Activated CD4-positive, alpha-beta T cell treated with anti-CD3 and anti-CD28 coated beads for 36 hours (primary cell): ENCODE results near the gene KIFBP. TPM values are rescaled to one million over a fixed set of nuclear protein-coding genes. Genes with fewer than 3 reads are reported as not detected.
"Not testable (repeated sequence)": the region's sequence is repeated elsewhere in the genome, so short reads cannot be mapped to it uniquely, and the experiment has no call there.

ENCODE experiments used
- ATAC-seq: fragments of 200-7000 bp; cut with Tn5 transposase; one replicate; pipeline ENCODE4 v1.10.0; 2021; ENCODE audit warnings: mild to moderate bottlenecking, moderate library complexity
- CTCF ChIA-PET: fragments of 350-600 bp; sonication (Branson Sonifier 250); formaldehyde crosslinking; loops from one replicate; lab custom pipeline; 2021; ENCODE audit warnings: antibody characterized with exemption; lab: Charles Lee
- POLR2A ChIA-PET: fragments of 350-600 bp; sonication (Branson Sonifier 250); formaldehyde crosslinking; loops from one replicate; lab custom pipeline; 2021; ENCODE audit warnings: antibody characterized with exemption, inconsistent platforms; lab: Charles Lee
- DNase-seq: peaks from one replicate; pipeline ENCODE4 v3.0.0-alpha.2; 2020
- H3K27ac Mint-ChIP-seq: one replicate; pipeline ENCODE4 v1.8.0; 2021; ENCODE audit warnings: mixed read lengths
- H3K27me3 Mint-ChIP-seq: one replicate; pipeline ENCODE4 v1.8.0; 2021; ENCODE audit warnings: mixed read lengths
- H3K36me3 Mint-ChIP-seq: one replicate; pipeline ENCODE4 v1.8.0; 2021; ENCODE audit warnings: low read depth, mixed read lengths
- H3K4me1 Mint-ChIP-seq: one replicate; pipeline ENCODE4 v1.8.0; 2021; ENCODE audit warnings: mixed read lengths
- H3K4me3 Mint-ChIP-seq: one replicate; pipeline ENCODE4 v1.8.0; 2021; ENCODE audit warnings: mild to moderate bottlenecking, moderate library complexity, mixed read lengths
- H3K9me3 Mint-ChIP-seq: one replicate; pipeline ENCODE4 v1.8.0; 2021; ENCODE audit warnings: low read depth, mixed read lengths
- intact Hi-C, 2 experiments: fragments of 100-400 bp; cut with DNase I in 1 of 2; cut with micrococcal nuclease in 1 of 2; formaldehyde crosslinking; loops; one replicate each; pipeline versions ENCODE4 v1.14.2 to v1.15.1; 2022 to 2024; cut with DNase I, micrococcal nuclease
- total RNA-seq, 2 experiments: library from RNA; stranded (reverse); gene quantifications; one replicate each; pipeline ENCODE4 v1.2.3, GENCODE V29; 2021

The KIFBP gene
- total RNA-seq: 10 to 100 TPM; 12.9 to 15.6 TPM

GRCh38 chr10:68988530-68989316, at the start of gene KIFBP:
Gene KIFBP (plus strand): TSS chr10:68988803. CDS start chr10:68988833, 30 bp downstream.
- CTCF ChIA-PET: interaction anchor here (0.6 to 3.0 kb wide), 11 partner anchors 17 to 186 kb away, joined by 3 to 13 read pairs (median 5); partner anchors contain the start of gene DDX21
- H3K36me3 Mint-ChIP-seq: peaks cover 32% of the 10 kb centered on the region
- peak within 1 kb of the TSS; percentile 86 for H3K27ac Mint-ChIP-seq
- H3K4me1 Mint-ChIP-seq: peaks cover 51% of the 10 kb centered on the region
- H3K4me3 Mint-ChIP-seq: peak within 1 kb of the TSS; percentile 86
- no peaks in the 10 kb centered on the region for H3K27me3 Mint-ChIP-seq
- POLR2A ChIA-PET: interaction anchor here (0.6 to 1.2 kb wide), 4 partner anchors 11 to 686 kb away, joined by 3 to 6 read pairs (median 4); no protein-coding TSS in a partner anchor
- H3K9me3 Mint-ChIP-seq: no peaks in the 10 kb centered on the region
- intact Hi-C loops: loop anchor here (1.0 to 2.0 kb wide), 10 partner anchors 9 to 420 kb away; partner anchors contain the start of genes DDX21 (in 1 of the 2), DDX50 (in 1 of the 2), SUPV3L1 (in 1 of the 2) and VPS26A (in 1 of the 2)
- ATAC-seq: peak; percentile 89
- DNase-seq: peak; percentile 91

GRCh38 chr10:68938884-68939283, 49.7 kb upstream of the KIFBP start:
- no peak for DNase-seq
- ChIA-PET POLR2A (no interaction called here), CTCF (interaction anchor here (1.6 kb wide), 1 partner anchor 17 kb away, joined by 4 read pairs; the partner anchor contains the start of gene DDX21)
- Mint-ChIP-seq H3K4me3 (no peak overlapping the region), H3K36me3 (peaks cover 33% of the 10 kb centered on the region), H3K27ac (no peak overlapping the region), H3K27me3 (no peaks in the 10 kb centered on the region), H3K4me1 (peaks cover 13% of the 10 kb centered on the region), H3K9me3 (no peaks in the 10 kb centered on the region)
- intact Hi-C loops: no loop called here
- no peak for ATAC-seq

GRCh38 chr10:68940917-68941316, 47.7 kb upstream of the KIFBP start:
- H3K27me3 Mint-ChIP-seq, ATAC-seq, H3K9me3 Mint-ChIP-seq, H3K27ac Mint-ChIP-seq, H3K4me3 Mint-ChIP-seq, H3K4me1 Mint-ChIP-seq, intact Hi-C loops, DNase-seq: not testable (repeated sequence)
- ChIA-PET CTCF (interaction anchor here (2.3 kb wide), 1 partner anchor 15 kb away, joined by 9 read pairs; the partner anchor contains the start of gene DDX21), POLR2A (interaction anchor here (0.6 kb wide), 1 partner anchor 58 kb away, joined by 6 read pairs; no protein-coding TSS in a partner anchor)
- H3K36me3 Mint-ChIP-seq: peaks cover 34% of the 10 kb centered on the region

- POLR2A ChIA-PET: no interaction called here
Measured at GRCh38 chr10:68950598-68950997, 38.0 kb upstream of the KIFBP start.

GRCh38 chr10:68954904-68955303, 33.7 kb upstream of the KIFBP start:
- ATAC-seq: no peak

More at GRCh38 chr10:68950598-68950997, 38.0 kb upstream of the KIFBP start:
- Mint-ChIP-seq H3K4me3 (no peak overlapping the region), H3K27me3 (no peaks in the 10 kb centered on the region), H3K4me1 (peaks cover 9% of the 10 kb centered on the region), H3K36me3 (peaks cover 28% of the 10 kb centered on the region), H3K9me3 (no peaks in the 10 kb centered on the region), H3K27ac (no peak overlapping the region)
- ATAC-seq (no peak), DNase-seq (no peak)
- CTCF ChIA-PET: no interaction called here
- intact Hi-C loops: no loop called here

GRCh38 chr10:68955355-68955831, 33.2 kb upstream of the KIFBP start:
- CTCF ChIA-PET: interaction anchor here (0.5 to 2.4 kb wide), 14 partner anchors 10 to 237 kb away, joined by 3 to 13 read pairs (median 4); partner anchors contain the start of gene KIFBP
- ATAC-seq: peak; percentile 34

More at GRCh38 chr10:68954904-68955303, 33.7 kb upstream of the KIFBP start:
- ChIA-PET CTCF (interaction anchor here (0.5 to 2.4 kb wide), 9 partner anchors 9 to 181 kb away, joined by 3 to 13 read pairs (median 4); partner anchors contain the start of gene KIFBP), POLR2A (interaction anchor here (0.6 to 2.6 kb wide), 3 partner anchors 20 to 54 kb away, joined by 3 to 21 read pairs (median 4); partner anchors contain the start of genes DDX50 and KIFBP)
- Mint-ChIP-seq H3K4me3 (peak overlapping the region; percentile 98), H3K36me3 (peaks cover 44% of the 10 kb centered on the region), H3K9me3 (no peaks in the 10 kb centered on the region), H3K4me1 (peaks cover 29% of the 10 kb centered on the region), H3K27ac (peak overlapping the region; percentile 69), H3K27me3 (no peaks in the 10 kb centered on the region)
- DNase-seq: no peak
- intact Hi-C loops: loop anchor here in 1 of 2 experiments (1.0 kb wide), 1 partner anchor 138 kb away; no protein-coding TSS in a partner anchor

GRCh38 chr10:68955832-68956532, 32.6 kb upstream of the KIFBP start, which contains the start of gene DDX21:
Gene DDX21 (plus strand): TSS chr10:68956170. CDS start chr10:68956226, 56 bp downstream.
- ChIA-PET POLR2A (interaction anchor here (0.6 to 2.6 kb wide), 12 partner anchors 14 to 363 kb away, joined by 3 to 21 read pairs (median 4); partner anchors contain the start of genes DDX50 and STOX1), CTCF (interaction anchor here (0.7 to 2.4 kb wide), 17 partner anchors 9 to 238 kb away, joined by 3 to 13 read pairs (median 4); partner anchors contain the start of gene KIFBP)
- DNase-seq (peak; percentile 94), ATAC-seq (peak; percentile 85)
- peak within 1 kb of the TSS; percentile 100 for H3K27ac Mint-ChIP-seq
- intact Hi-C loops: loop anchor here (1.0 to 2.0 kb wide), 13 partner anchors 32 to 623 kb away; partner anchors contain the start of genes SUPV3L1 (in 2 of the 2), VPS26A (in 2 of the 2), CCAR1 (in 1 of the 2) and DDX50 (in 1 of the 2)
- no peaks in the 10 kb centered on the region for H3K9me3 Mint-ChIP-seq
- H3K4me3 Mint-ChIP-seq: peak within 1 kb of the TSS; percentile 98
- H3K27me3 Mint-ChIP-seq: no peaks in the 10 kb centered on the region
- H3K36me3 Mint-ChIP-seq: peaks cover 53% of the 10 kb centered on the region
- H3K4me1 Mint-ChIP-seq: peaks cover 35% of the 10 kb centered on the region

More at GRCh38 chr10:68955355-68955831, 33.2 kb upstream of the KIFBP start:
- Mint-ChIP-seq H3K4me3 (peak overlapping the region; percentile 98), H3K27me3 (no peaks in the 10 kb centered on the region), H3K9me3 (no peaks in the 10 kb centered on the region), H3K36me3 (peaks cover 48% of the 10 kb centered on the region), H3K27ac (peak overlapping the region; percentile 100), H3K4me1 (peaks cover 32% of the 10 kb centered on the region)
- peak; percentile 55 for DNase-seq
- intact Hi-C loops: loop anchor here in 1 of 2 experiments (1.0 kb wide), 1 partner anchor 138 kb away; no protein-coding TSS in a partner anchor
- POLR2A ChIA-PET: interaction anchor here (0.6 to 2.6 kb wide), 11 partner anchors 14 to 364 kb away, joined by 3 to 21 read pairs (median 4); partner anchors contain the start of genes DDX50, KIFBP and STOX1

GRCh38 chr10:68957284-68957615, 31.4 kb upstream of the KIFBP start:
- no peak for ATAC-seq
- Mint-ChIP-seq H3K27ac (peak overlapping the region; percentile 100), H3K4me3 (peak overlapping the region; percentile 98), H3K4me1 (peaks cover 44% of the 10 kb centered on the region), H3K9me3 (no peaks in the 10 kb centered on the region), H3K27me3 (no peaks in the 10 kb centered on the region), H3K36me3 (peaks cover 63% of the 10 kb centered on the region)
- DNase-seq: no peak
- ChIA-PET POLR2A (interaction anchor here (0.6 to 2.6 kb wide), 10 partner anchors 11 to 381 kb away, joined by 3 to 21 read pairs (median 6); partner anchors contain the start of genes CCAR1 and DDX50), CTCF (interaction anchor here (0.7 to 2.4 kb wide), 3 partner anchors 10 to 31 kb away, joined by 3 to 13 read pairs (median 3); partner anchors contain the start of gene KIFBP)
- intact Hi-C loops: loop anchor here (1.0 to 2.0 kb wide), 6 partner anchors 56 to 624 kb away; partner anchors contain the start of genes DDX50 (in 1 of the 2), HNRNPH3 (in 1 of the 2), PBLD (in 1 of the 2) and SLC25A16 (in 1 of the 2)

GRCh38 chr10:68957654-68958053, 30.9 kb upstream of the KIFBP start:
- no peak for ATAC-seq
- POLR2A ChIA-PET: interaction anchor here (0.8 to 1.7 kb wide), 4 partner anchors 17 to 132 kb away, joined by 3 to 12 read pairs (median 4); no protein-coding TSS in a partner anchor
- CTCF ChIA-PET: interaction anchor here (0.7 to 4.5 kb wide), 2 partner anchors 23 to 28 kb away, joined by 3 to 17 read pairs; no protein-coding TSS in a partner anchor

More at GRCh38 chr10:68957654-68958053, 30.9 kb upstream of the KIFBP start:
- peak overlapping the region; percentile 100 for H3K27ac Mint-ChIP-seq
- H3K27me3 Mint-ChIP-seq: no peaks in the 10 kb centered on the region
- intact Hi-C loops: loop anchor here (1.0 to 2.0 kb wide), 6 partner anchors 56 to 625 kb away; partner anchors contain the start of genes DDX50 (in 1 of the 2), HNRNPH3 (in 1 of the 2), PBLD (in 1 of the 2) and SLC25A16 (in 1 of the 2)
- peaks cover 45% of the 10 kb centered on the region for H3K4me1 Mint-ChIP-seq
- H3K36me3 Mint-ChIP-seq: peaks cover 64% of the 10 kb centered on the region
- H3K9me3 Mint-ChIP-seq: no peaks in the 10 kb centered on the region
- peak overlapping the region; percentile 98 for H3K4me3 Mint-ChIP-seq
- no peak for DNase-seq
